Thyroid gland (tissue), 4 donors: ENCODE measurements around the gene BARHL1.

ENCODE experiments used
- POLR2A ChIP-seq, 2 donors: fragments of 450-650 bp; IDR thresholded peaks; one replicate each; pipeline ENCODE4 v1.6.1; 2017; ENCODE audit warnings: antibody characterized with exemption in 2 of 2, mild to moderate bottlenecking in 2 of 2, moderate library complexity in 1 of 2
- TF ChIP-seq, protein P1 (sequence below), 6 experiments: fragments of 200-600 bp in 3 of 6; fragments of 450-650 bp in 3 of 6; sonication (generic) in 3 of 6; IDR thresholded peaks; one replicate each; pipeline ENCODE4 v1.5.1; 2016 to 2019; ENCODE audit warnings: antibody characterized with exemption in 6 of 6, mild to moderate bottlenecking in 2 of 6, inconsistent platforms in 1 of 6, moderate library complexity in 1 of 6

DNA sequence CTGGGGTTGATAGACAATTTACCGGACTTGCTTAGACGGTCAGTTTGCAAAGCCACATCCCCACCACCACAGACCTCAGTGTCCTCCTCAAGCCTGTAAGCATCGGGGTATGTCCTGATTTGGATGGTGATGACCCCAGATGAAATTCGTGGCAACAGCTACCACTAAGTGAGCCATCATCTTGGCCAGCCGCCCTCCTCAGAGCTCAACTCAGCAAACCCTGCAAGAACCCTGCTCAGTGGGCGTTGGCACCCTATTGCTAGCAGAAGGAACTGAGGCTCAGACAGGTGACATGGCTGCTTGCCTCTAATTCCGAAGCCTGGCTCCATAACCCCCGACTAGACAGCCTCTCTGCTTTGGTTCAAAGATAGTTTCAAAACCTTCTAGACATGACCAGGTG, 41.4 kb upstream of the BARHL1 start:
- TF ChIP-seq, protein P1, sequence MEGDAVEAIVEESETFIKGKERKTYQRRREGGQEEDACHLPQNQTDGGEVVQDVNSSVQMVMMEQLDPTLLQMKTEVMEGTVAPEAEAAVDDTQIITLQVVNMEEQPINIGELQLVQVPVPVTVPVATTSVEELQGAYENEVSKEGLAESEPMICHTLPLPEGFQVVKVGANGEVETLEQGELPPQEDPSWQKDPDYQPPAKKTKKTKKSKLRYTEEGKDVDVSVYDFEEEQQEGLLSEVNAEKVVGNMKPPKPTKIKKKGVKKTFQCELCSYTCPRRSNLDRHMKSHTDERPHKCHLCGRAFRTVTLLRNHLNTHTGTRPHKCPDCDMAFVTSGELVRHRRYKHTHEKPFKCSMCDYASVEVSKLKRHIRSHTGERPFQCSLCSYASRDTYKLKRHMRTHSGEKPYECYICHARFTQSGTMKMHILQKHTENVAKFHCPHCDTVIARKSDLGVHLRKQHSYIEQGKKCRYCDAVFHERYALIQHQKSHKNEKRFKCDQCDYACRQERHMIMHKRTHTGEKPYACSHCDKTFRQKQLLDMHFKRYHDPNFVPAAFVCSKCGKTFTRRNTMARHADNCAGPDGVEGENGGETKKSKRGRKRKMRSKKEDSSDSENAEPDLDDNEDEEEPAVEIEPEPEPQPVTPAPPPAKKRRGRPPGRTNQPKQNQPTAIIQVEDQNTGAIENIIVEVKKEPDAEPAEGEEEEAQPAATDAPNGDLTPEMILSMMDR (IDR thresholded peaks at IDR 0.05) = no peak
- TF ChIP-seq POLR2A (IDR thresholded peaks at IDR 0.05) = no peak
